ENCODE results near the gene ROGDI.

- no peak for TF ChIP-seq EZH2 (IDR thresholded peaks at IDR 0.05; ENCODE audit: low read length)
- TF ChIP-seq CTCF (optimal IDR thresholded peaks at IDR 0.05 in 1 of 3, IDR thresholded peaks at IDR 0.05 in 1 of 3, conservative IDR thresholded peaks at IDR 0.05 in 1 of 3; ENCODE audit: extremely low read depth in 1 of 3, insufficient read depth in 2 of 3, low read length in 3 of 3): no peak
Observed at GRCh38 chr16:4811242-4811641, 8.8 kb upstream of the ROGDI start.
